Bone marrow (tissue), 2 donors: ENCODE results near the gene COL19A1.
"Not testable (repeated sequence)": the region's sequence is repeated elsewhere in the genome, so short reads cannot be mapped to it uniquely, and the experiment has no call there.

Experiments
- DNase-seq, 2 donors: peaks; one replicate each; lab custom pipeline; 2025; lab: John Stamatoyannopoulos, UW

COL19A1 gene

GRCh38 chr6:69866770-69867638, 648 bp downstream of the COL19A1 start:
- no peak for DNase-seq

- no peak for DNase-seq
Measured at GRCh38 chr6:69867639-69867976, 1.3 kb downstream of the COL19A1 start.

- DNase-seq: no peak
Measured at GRCh38 chr6:69868252-69868804, 2.0 kb downstream of the COL19A1 start.

- no peak for DNase-seq
Measured at GRCh38 chr6:69868961-69869360, 2.6 kb downstream of the COL19A1 start.

- no peak for DNase-seq
Measured at GRCh38 chr6:69871107-69871506, 4.8 kb downstream of the COL19A1 start.

- no peak for DNase-seq
Measured at GRCh38 chr6:69873291-69873690, 6.9 kb downstream of the COL19A1 start.

- DNase-seq: no peak
Measured at GRCh38 chr6:69875715-69876114, 9.4 kb downstream of the COL19A1 start.

GRCh38 chr6:69878795-69879194, 12.4 kb downstream of the COL19A1 start:
- DNase-seq: no peak

GRCh38 chr6:69880601-69881000, 14.2 kb downstream of the COL19A1 start:
- DNase-seq: no peak

- DNase-seq: no peak
Measured at GRCh38 chr6:69881322-69882151, 15.2 kb downstream of the COL19A1 start.

GRCh38 chr6:69883551-69883950, 17.2 kb downstream of the COL19A1 start:
- no peak for DNase-seq

GRCh38 chr6:69884231-69884630, 17.9 kb downstream of the COL19A1 start:
- DNase-seq: no peak

- no peak for DNase-seq
Measured at GRCh38 chr6:69887026-69887425, 20.7 kb downstream of the COL19A1 start.

- no peak for DNase-seq
Measured at GRCh38 chr6:69887714-69888345, 21.5 kb downstream of the COL19A1 start.

GRCh38 chr6:69888482-69889233, 22.3 kb downstream of the COL19A1 start:
- no peak for DNase-seq

- DNase-seq: not testable (repeated sequence)
Measured at GRCh38 chr6:69889234-69889974, 23.0 kb downstream of the COL19A1 start.

GRCh38 chr6:69892561-69892960, 26.2 kb downstream of the COL19A1 start:
- not testable (repeated sequence) for DNase-seq

GRCh38 chr6:69893266-69893665, 26.9 kb downstream of the COL19A1 start:
- not testable (repeated sequence) for DNase-seq

GRCh38 chr6:69894578-69895347, 28.4 kb downstream of the COL19A1 start:
- no peak for DNase-seq

GRCh38 chr6:69895396-69895795, 29.0 kb downstream of the COL19A1 start:
- no peak for DNase-seq
